Measurements from ENCODE around the gene HIF3A. TPM values are rescaled to one million over a fixed set of nuclear protein-coding genes. Genes with fewer than 3 reads are reported as not detected.
A peak's percentile ranks its signal among the peaks of the same experiment; 100 is the strongest.

HIF3A gene
- total RNA-seq, 1 donor from 2014 or later = 12.6 TPM

DNA sequence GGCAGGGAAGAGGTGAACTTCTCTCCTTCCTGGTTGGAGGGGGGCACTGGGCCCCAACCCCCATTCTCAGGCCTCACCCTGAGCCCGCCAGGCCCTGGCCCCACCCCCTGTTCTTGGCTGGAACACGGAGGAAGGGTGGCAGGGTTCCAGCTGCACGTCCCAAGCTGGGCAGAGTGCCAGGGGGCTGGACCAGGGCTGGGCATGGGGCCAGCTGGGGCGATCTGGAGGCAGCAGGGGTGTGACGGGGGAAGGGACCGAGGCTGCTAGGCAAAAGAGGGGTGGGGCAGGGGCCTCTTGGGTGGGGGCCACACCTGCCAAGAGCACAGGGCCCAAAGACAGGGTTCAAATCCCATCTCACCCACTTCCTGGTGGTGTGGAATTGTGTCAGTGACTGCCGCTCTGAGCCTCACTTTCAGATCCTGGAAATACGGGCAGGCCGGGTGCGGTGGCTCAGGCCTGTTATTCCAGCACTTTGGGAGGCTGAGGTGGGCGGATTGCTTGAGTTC lies 2.2 kb downstream of the HIF3A start:
- Histone ChIP-seq H3K9ac (ENCODE audit: low read length) (no peak overlapping the region), H3K4me1 (ENCODE audit: insufficient read depth, low read length) (peaks cover 17% of the 10 kb centered on the region), H3K27ac (ENCODE audit: low read depth, low read length) (no peak overlapping the region), H2AFZ (ENCODE audit: low read depth, low read length) (no peak overlapping the region), H3K4me2 (ENCODE audit: low read length) (peak overlapping the region; percentile 71), H3K79me2 (ENCODE audit: insufficient read depth, low read length) (no peaks in the 10 kb centered on the region), H3K27me3 (ENCODE audit: insufficient read depth, low read length) (peaks cover 25% of the 10 kb centered on the region), H3K9me3 (ENCODE audit: insufficient read depth, low read depth, low read length) (no peaks in the 10 kb centered on the region), H3K4me3 (ENCODE audit: insufficient read depth, low read depth, low read length) (no peak overlapping the region), H4K20me1 (ENCODE audit: insufficient read depth, low read length) (no peaks in the 10 kb centered on the region), H3K36me3 (ENCODE audit: insufficient read depth, low read length) (no peaks in the 10 kb centered on the region)
- Mint-ChIP-seq H3K9me3 (ENCODE audit: unreplicated experiment) (peaks cover 2% of the 10 kb centered on the region), H3K4me3 (ENCODE audit: unreplicated experiment) (no peak overlapping the region), H3K27ac (ENCODE audit: unreplicated experiment) (no peak overlapping the region), H3K36me3 (ENCODE audit: low read depth, unreplicated experiment) (peaks cover 4% of the 10 kb centered on the region), H3K27me3 (ENCODE audit: low read depth, unreplicated experiment) (peaks cover 9% of the 10 kb centered on the region), H3K4me1 (ENCODE audit: low read depth, unreplicated experiment) (peaks cover 18% of the 10 kb centered on the region)
- TF ChIP-seq, protein P1, sequence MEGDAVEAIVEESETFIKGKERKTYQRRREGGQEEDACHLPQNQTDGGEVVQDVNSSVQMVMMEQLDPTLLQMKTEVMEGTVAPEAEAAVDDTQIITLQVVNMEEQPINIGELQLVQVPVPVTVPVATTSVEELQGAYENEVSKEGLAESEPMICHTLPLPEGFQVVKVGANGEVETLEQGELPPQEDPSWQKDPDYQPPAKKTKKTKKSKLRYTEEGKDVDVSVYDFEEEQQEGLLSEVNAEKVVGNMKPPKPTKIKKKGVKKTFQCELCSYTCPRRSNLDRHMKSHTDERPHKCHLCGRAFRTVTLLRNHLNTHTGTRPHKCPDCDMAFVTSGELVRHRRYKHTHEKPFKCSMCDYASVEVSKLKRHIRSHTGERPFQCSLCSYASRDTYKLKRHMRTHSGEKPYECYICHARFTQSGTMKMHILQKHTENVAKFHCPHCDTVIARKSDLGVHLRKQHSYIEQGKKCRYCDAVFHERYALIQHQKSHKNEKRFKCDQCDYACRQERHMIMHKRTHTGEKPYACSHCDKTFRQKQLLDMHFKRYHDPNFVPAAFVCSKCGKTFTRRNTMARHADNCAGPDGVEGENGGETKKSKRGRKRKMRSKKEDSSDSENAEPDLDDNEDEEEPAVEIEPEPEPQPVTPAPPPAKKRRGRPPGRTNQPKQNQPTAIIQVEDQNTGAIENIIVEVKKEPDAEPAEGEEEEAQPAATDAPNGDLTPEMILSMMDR (IDR thresholded peaks at IDR 0.05; ENCODE audit: insufficient read depth, low read depth, low read length) = no peak
- TF ChIP-seq EZH2 (IDR thresholded peaks at IDR 0.05; ENCODE audit: insufficient read depth, low read length) = no peak
- FAIRE-seq (no peak), DNase-seq (ENCODE audit: low read depth) (peak; percentile 41)

DNA sequence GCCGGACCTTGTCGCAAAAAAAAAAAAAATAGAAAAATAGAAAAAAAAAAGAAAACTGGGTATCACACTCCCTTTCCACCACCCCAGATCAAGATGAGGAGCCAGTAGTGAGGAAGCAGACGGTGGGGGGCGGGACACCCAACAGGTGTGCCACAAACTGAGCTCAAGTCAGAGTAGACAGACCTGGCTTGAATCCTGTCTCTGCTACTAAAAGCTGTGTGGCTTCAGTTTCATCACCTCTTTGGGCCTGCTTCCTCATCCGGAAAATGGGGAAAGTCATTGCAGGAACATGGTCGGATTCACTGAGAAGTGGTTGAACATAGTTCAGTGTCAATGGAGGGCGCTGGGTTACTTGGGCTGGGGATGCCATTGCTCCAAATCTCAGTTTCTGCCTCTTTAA lies 2.9 kb downstream of the HIF3A start:
- H3K4me3 ChIP-seq (ENCODE audit: insufficient read depth, low read depth, low read length) = no peak overlapping the region
- no peak overlapping the region for H2AFZ ChIP-seq (ENCODE audit: low read depth, low read length)
- H3K4me2 ChIP-seq (ENCODE audit: low read length) = no peak overlapping the region
- no peak overlapping the region for H3K27ac ChIP-seq (ENCODE audit: low read depth, low read length)
- TF ChIP-seq, protein P1 (IDR thresholded peaks at IDR 0.05; ENCODE audit: insufficient read depth, low read depth, low read length) = no peak
- no peaks in the 10 kb centered on the region for H3K9me3 ChIP-seq (ENCODE audit: insufficient read depth, low read depth, low read length)
- H3K9me3 Mint-ChIP-seq (ENCODE audit: unreplicated experiment) = peaks cover 6% of the 10 kb centered on the region
- no peak overlapping the region for H3K27ac Mint-ChIP-seq (ENCODE audit: unreplicated experiment)
- H3K27me3 Mint-ChIP-seq (ENCODE audit: low read depth, unreplicated experiment) = peaks cover 7% of the 10 kb centered on the region
- DNase-seq (ENCODE audit: low read depth) (no peak), FAIRE-seq (no peak)
- H3K9ac ChIP-seq (ENCODE audit: low read length) = no peak overlapping the region
- no peaks in the 10 kb centered on the region for H3K79me2 ChIP-seq (ENCODE audit: insufficient read depth, low read length)
- peaks cover 17% of the 10 kb centered on the region for H3K4me1 ChIP-seq (ENCODE audit: insufficient read depth, low read length)
- peak overlapping the region; percentile 45 for H3K4me3 Mint-ChIP-seq (ENCODE audit: unreplicated experiment)
- H3K36me3 Mint-ChIP-seq (ENCODE audit: low read depth, unreplicated experiment) = peaks cover 6% of the 10 kb centered on the region
- H3K4me1 Mint-ChIP-seq (ENCODE audit: low read depth, unreplicated experiment) = peaks cover 18% of the 10 kb centered on the region
- H3K36me3 ChIP-seq (ENCODE audit: insufficient read depth, low read length) = no peaks in the 10 kb centered on the region
- peaks cover 19% of the 10 kb centered on the region for H3K27me3 ChIP-seq (ENCODE audit: insufficient read depth, low read length)
- H4K20me1 ChIP-seq (ENCODE audit: insufficient read depth, low read length) = no peaks in the 10 kb centered on the region

DNA sequence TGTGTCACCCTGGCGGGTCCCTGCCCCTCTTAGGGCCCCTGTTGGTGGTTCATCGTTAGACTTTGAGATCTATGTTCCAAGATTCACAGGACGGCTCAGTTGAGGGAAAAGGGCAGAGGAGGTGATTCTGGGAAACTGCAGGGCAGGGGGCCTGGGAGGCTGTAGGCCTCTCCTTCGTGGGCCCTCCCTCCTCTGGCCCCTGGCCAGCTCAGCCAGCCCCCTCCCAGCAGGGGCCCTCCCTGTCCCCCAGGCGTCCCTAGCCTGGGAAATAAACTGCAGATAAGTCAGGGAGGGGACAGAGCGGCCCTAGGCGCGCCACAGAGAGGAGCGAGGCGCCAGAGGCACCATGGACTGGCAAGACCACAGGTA lies 6.5 kb downstream of the HIF3A start:
- Histone ChIP-seq H3K9me3 (ENCODE audit: insufficient read depth, low read depth, low read length) (no peaks in the 10 kb centered on the region), H3K27me3 (ENCODE audit: insufficient read depth, low read length) (no peaks in the 10 kb centered on the region), H3K4me2 (ENCODE audit: low read length) (peak overlapping the region; percentile 57), H2AFZ (ENCODE audit: low read depth, low read length) (peak overlapping the region; percentile 56), H3K9ac (ENCODE audit: low read length) (no peak overlapping the region), H3K79me2 (ENCODE audit: insufficient read depth, low read length) (no peaks in the 10 kb centered on the region), H3K4me1 (ENCODE audit: insufficient read depth, low read length) (peaks cover 16% of the 10 kb centered on the region), H3K4me3 (ENCODE audit: insufficient read depth, low read depth, low read length) (no peak overlapping the region), H4K20me1 (ENCODE audit: insufficient read depth, low read length) (no peaks in the 10 kb centered on the region), H3K27ac (ENCODE audit: low read depth, low read length) (no peak overlapping the region), H3K36me3 (ENCODE audit: insufficient read depth, low read length) (no peaks in the 10 kb centered on the region)
- Mint-ChIP-seq H3K9me3 (ENCODE audit: unreplicated experiment) (peaks cover 25% of the 10 kb centered on the region), H3K36me3 (ENCODE audit: low read depth, unreplicated experiment) (peaks cover 30% of the 10 kb centered on the region), H3K27ac (ENCODE audit: unreplicated experiment) (no peak overlapping the region), H3K4me3 (ENCODE audit: unreplicated experiment) (no peak overlapping the region), H3K27me3 (ENCODE audit: low read depth, unreplicated experiment) (no peaks in the 10 kb centered on the region), H3K4me1 (ENCODE audit: low read depth, unreplicated experiment) (peaks cover 18% of the 10 kb centered on the region)
- no peak for DNase-seq (ENCODE audit: low read depth)
- FAIRE-seq = no peak
- TF ChIP-seq, protein P1 (IDR thresholded peaks at IDR 0.05; ENCODE audit: insufficient read depth, low read depth, low read length) = no peak
- no peak for TF ChIP-seq EZH2 (IDR thresholded peaks at IDR 0.05; ENCODE audit: insufficient read depth, low read length)

Data from astrocyte (in vitro differentiated cells and primary cell).